WTC11 (cell line): ENCODE measurements around the gene ZNF236. TPM values are rescaled to one million over a fixed set of nuclear protein-coding genes. Genes with fewer than 3 reads are reported as not detected.

Experiments
- ATAC-seq: fragments of 200-7000 bp; cut with Tn5 transposase; 2 replicates; pipeline ENCODE4 v1.10.0; 2021; ENCODE audit warnings: mild to moderate bottlenecking, moderate library complexity
- CTCF ChIA-PET: fragments of 300-600 bp; sonication (Branson Sonifier 250); formaldehyde crosslinking; loops from one replicate; lab custom pipeline; 2021; ENCODE audit warnings: antibody characterized with exemption; lab: Charles Lee
- POLR2A ChIA-PET: fragments of 350-600 bp; sonication (Branson Sonifier 250); formaldehyde crosslinking; loops from one replicate; lab custom pipeline; 2021; ENCODE audit warnings: antibody characterized with exemption; lab: Charles Lee
- DNase-seq: peaks from one replicate; pipeline ENCODE4 v3.0.0; 2021; ENCODE audit warnings: low spot score
- H3K27ac Mint-ChIP-seq: 2 replicates; pipeline ENCODE4 v1.8.0; 2021; ENCODE audit warnings: mixed read lengths
- H3K27me3 Mint-ChIP-seq: 2 replicates; pipeline ENCODE4 v1.8.0; 2021; ENCODE audit warnings: low read depth, mild to moderate bottlenecking, moderate library complexity, mixed read lengths
- H3K36me3 Mint-ChIP-seq: 2 replicates; pipeline ENCODE4 v1.8.0; 2021; ENCODE audit warnings: mixed read lengths
- H3K4me1 Mint-ChIP-seq: 2 replicates; pipeline ENCODE4 v1.8.0; 2022; ENCODE audit warnings: mixed read lengths
- H3K4me3 Mint-ChIP-seq: 2 replicates; pipeline ENCODE4 v1.8.0; 2021; ENCODE audit warnings: mild to moderate bottlenecking, moderate library complexity, mixed read lengths
- H3K9me3 Mint-ChIP-seq: 2 replicates; pipeline ENCODE4 v1.8.0; 2021; ENCODE audit warnings: mixed read lengths
- ESRRA ChIP-seq: sonication (generic); formaldehyde crosslinking; IDR thresholded peaks from 2 replicates; pipeline ENCODE4 v1.8.1; 2022; ENCODE audit warnings: mild to moderate bottlenecking, missing genetic modification reagents, borderline replicate concordance
- ETV6 ChIP-seq: sonication (generic); formaldehyde crosslinking; IDR thresholded peaks from 2 replicates; pipeline ENCODE4 v1.8.1; 2022; ENCODE audit warnings: mild to moderate bottlenecking, missing genetic modification reagents
- FOXK1 ChIP-seq: sonication (generic); formaldehyde crosslinking; IDR thresholded peaks from 2 replicates; pipeline ENCODE4 v1.8.0; 2022; ENCODE audit warnings: mild to moderate bottlenecking, moderate library complexity, missing genetic modification reagents
- GABPB1 ChIP-seq: sonication (generic); formaldehyde crosslinking; IDR thresholded peaks from 2 replicates; pipeline ENCODE4 v1.8.1; 2023; ENCODE audit warnings: mild to moderate bottlenecking, missing genetic modification reagents
- GRHL2 ChIP-seq: fragments of 250-450 bp; sonication (Bioruptor Pico); IDR thresholded peaks from 2 replicates; pipeline ENCODE4 v1.8.0; 2022; ENCODE audit warnings: mild to moderate bottlenecking, moderate library complexity; ENCODE audit not compliant: insufficient replicate concordance, severe bottlenecking
- MXD4 ChIP-seq: fragments of 250-450 bp; sonication (Bioruptor Pico); IDR thresholded peaks from 2 replicates; pipeline ENCODE4 v1.8.0; 2021; ENCODE audit warnings: mild to moderate bottlenecking, moderate library complexity, borderline replicate concordance
- MYBL2 ChIP-seq: sonication (generic); formaldehyde crosslinking; IDR thresholded peaks from 2 replicates; pipeline ENCODE4 v1.8.1; 2023; ENCODE audit warnings: mild to moderate bottlenecking, moderate library complexity, missing genetic modification reagents
- NFATC4 ChIP-seq: fragments of 250-450 bp; sonication (Bioruptor Pico); IDR thresholded peaks from 2 replicates; pipeline ENCODE4 v1.9.0; 2021; ENCODE audit warnings: mild to moderate bottlenecking
- NR3C1 ChIP-seq: sonication (generic); formaldehyde crosslinking; conservative IDR thresholded peaks from 2 replicates; pipeline ENCODE4 v1.8.1; 2023; ENCODE audit warnings: low read depth, mild to moderate bottlenecking, missing genetic modification reagents
- PRRX2 ChIP-seq: fragments of 250-450 bp; sonication (Bioruptor Pico); IDR thresholded peaks from 2 replicates; pipeline ENCODE4 v1.8.0; 2021; ENCODE audit warnings: mild to moderate bottlenecking
- SOX15 ChIP-seq: fragments of 250-450 bp; sonication (Bioruptor Pico); IDR thresholded peaks from 2 replicates; pipeline ENCODE4 v1.9.0; 2021; ENCODE audit warnings: mild to moderate bottlenecking
- TEAD4 ChIP-seq: sonication (generic); formaldehyde crosslinking; IDR thresholded peaks from 2 replicates; pipeline ENCODE4 v1.8.0; 2022; ENCODE audit warnings: mild to moderate bottlenecking, missing genetic modification reagents
- ZBTB21 ChIP-seq: sonication (generic); formaldehyde crosslinking; IDR thresholded peaks from 2 replicates; pipeline ENCODE4 v1.8.1; 2023; ENCODE audit warnings: mild to moderate bottlenecking, missing genetic modification reagents, borderline replicate concordance
- ZNF219 ChIP-seq: sonication (generic); formaldehyde crosslinking; IDR thresholded peaks from 2 replicates; pipeline ENCODE4 v1.8.0; 2023; ENCODE audit warnings: missing genetic modification reagents, mild to moderate bottlenecking, borderline replicate concordance
- ZNF232 ChIP-seq: sonication (generic); formaldehyde crosslinking; IDR thresholded peaks from 2 replicates; pipeline ENCODE4 v1.8.0; 2022; ENCODE audit warnings: mild to moderate bottlenecking, missing genetic modification reagents
- ZNF396 ChIP-seq: fragments of 250-450 bp; sonication (Bioruptor Pico); IDR thresholded peaks from 2 replicates; pipeline ENCODE4 v1.8.0; 2021; ENCODE audit warnings: mild to moderate bottlenecking, moderate library complexity, borderline replicate concordance
- total RNA-seq: library from RNA; stranded (reverse); gene quantifications from 3 replicates; pipeline ENCODE4 v1.2.3, GENCODE V29; 2021
- TF ChIP-seq, protein P1 (sequence below): sonication (generic); formaldehyde crosslinking; IDR thresholded peaks from 2 replicates; pipeline ENCODE4 v1.8.1; 2023; ENCODE audit warnings: mild to moderate bottlenecking, missing genetic modification reagents, borderline replicate concordance
- TF ChIP-seq, protein P2 (sequence below): fragments of 250-450 bp; sonication (Bioruptor Pico); IDR thresholded peaks from 2 replicates; pipeline ENCODE4 v2.1.2; 2022; ENCODE audit warnings: mild to moderate bottlenecking, moderate library complexity
- TF ChIP-seq, protein P3 (sequence below): sonication (generic); formaldehyde crosslinking; IDR thresholded peaks from 2 replicates; pipeline ENCODE4 v1.8.1; 2023; ENCODE audit warnings: mild to moderate bottlenecking, missing genetic modification reagents
- TF ChIP-seq, protein P4 (sequence below): sonication (generic); formaldehyde crosslinking; IDR thresholded peaks from 2 replicates; pipeline ENCODE4 v1.8.0; 2022; ENCODE audit warnings: mild to moderate bottlenecking, missing genetic modification reagents
- TF ChIP-seq, protein P5 (sequence below): sonication (generic); formaldehyde crosslinking; IDR thresholded peaks from 2 replicates; pipeline ENCODE4 v1.8.1; 2022; ENCODE audit warnings: mild to moderate bottlenecking, missing genetic modification reagents, moderate library complexity, borderline replicate concordance
- TF ChIP-seq, protein P6 (sequence below): sonication (generic); formaldehyde crosslinking; IDR thresholded peaks from 2 replicates; pipeline ENCODE4 v1.8.1; 2022; ENCODE audit warnings: low read depth, mild to moderate bottlenecking, moderate library complexity, missing genetic modification reagents, borderline replicate concordance
- TF ChIP-seq, protein P7 (sequence below): sonication (generic); formaldehyde crosslinking; IDR thresholded peaks from 2 replicates; pipeline ENCODE4 v1.8.1; 2023; ENCODE audit warnings: mild to moderate bottlenecking, missing genetic modification reagents

ZNF236 gene
- total RNA-seq, 1 experiment from 2014 or later, result 19.9 TPM

DNA sequence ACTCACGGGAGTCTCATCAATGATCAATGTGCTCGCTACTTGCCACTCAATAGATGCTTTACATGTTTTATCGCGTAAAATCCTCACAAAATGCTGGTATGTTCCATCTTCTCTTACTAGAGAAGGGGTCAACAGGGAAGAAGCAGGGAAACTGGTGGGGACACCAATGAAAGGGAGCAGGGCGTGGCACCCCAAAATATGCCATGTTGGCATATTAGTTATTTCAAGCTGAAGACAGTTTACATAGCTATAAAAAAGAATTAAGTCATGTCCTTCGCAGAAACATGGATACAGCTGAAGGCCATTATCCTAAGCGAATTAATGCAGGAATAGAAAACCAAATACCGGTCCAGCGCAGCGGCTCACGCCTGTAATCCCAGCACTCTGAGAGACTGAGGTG is 8.1 kb upstream of the ZNF236 start:
- TF ChIP-seq, protein P1, sequence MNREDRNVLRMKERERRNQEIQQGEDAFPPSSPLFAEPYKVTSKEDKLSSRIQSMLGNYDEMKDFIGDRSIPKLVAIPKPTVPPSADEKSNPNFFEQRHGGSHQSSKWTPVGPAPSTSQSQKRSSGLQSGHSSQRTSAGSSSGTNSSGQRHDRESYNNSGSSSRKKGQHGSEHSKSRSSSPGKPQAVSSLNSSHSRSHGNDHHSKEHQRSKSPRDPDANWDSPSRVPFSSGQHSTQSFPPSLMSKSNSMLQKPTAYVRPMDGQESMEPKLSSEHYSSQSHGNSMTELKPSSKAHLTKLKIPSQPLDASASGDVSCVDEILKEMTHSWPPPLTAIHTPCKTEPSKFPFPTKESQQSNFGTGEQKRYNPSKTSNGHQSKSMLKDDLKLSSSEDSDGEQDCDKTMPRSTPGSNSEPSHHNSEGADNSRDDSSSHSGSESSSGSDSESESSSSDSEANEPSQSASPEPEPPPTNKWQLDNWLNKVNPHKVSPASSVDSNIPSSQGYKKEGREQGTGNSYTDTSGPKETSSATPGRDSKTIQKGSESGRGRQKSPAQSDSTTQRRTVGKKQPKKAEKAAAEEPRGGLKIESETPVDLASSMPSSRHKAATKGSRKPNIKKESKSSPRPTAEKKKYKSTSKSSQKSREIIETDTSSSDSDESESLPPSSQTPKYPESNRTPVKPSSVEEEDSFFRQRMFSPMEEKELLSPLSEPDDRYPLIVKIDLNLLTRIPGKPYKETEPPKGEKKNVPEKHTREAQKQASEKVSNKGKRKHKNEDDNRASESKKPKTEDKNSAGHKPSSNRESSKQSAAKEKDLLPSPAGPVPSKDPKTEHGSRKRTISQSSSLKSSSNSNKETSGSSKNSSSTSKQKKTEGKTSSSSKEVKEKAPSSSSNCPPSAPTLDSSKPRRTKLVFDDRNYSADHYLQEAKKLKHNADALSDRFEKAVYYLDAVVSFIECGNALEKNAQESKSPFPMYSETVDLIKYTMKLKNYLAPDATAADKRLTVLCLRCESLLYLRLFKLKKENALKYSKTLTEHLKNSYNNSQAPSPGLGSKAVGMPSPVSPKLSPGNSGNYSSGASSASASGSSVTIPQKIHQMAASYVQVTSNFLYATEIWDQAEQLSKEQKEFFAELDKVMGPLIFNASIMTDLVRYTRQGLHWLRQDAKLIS (CRISPR knock-in tag), result no peak
- TF ChIP-seq NFATC4 (no peak), TEAD4 (CRISPR knock-in tag) (no peak), ETV6 (CRISPR knock-in tag) (no peak), PRRX2 (no peak), MYBL2 (CRISPR knock-in tag) (no peak), FOXK1 (CRISPR knock-in tag) (no peak), ZNF219 (CRISPR knock-in tag) (no peak), GABPB1 (CRISPR knock-in tag) (no peak), MXD4 (CRISPR knock-in tag) (no peak)
- TF ChIP-seq, protein P2, sequence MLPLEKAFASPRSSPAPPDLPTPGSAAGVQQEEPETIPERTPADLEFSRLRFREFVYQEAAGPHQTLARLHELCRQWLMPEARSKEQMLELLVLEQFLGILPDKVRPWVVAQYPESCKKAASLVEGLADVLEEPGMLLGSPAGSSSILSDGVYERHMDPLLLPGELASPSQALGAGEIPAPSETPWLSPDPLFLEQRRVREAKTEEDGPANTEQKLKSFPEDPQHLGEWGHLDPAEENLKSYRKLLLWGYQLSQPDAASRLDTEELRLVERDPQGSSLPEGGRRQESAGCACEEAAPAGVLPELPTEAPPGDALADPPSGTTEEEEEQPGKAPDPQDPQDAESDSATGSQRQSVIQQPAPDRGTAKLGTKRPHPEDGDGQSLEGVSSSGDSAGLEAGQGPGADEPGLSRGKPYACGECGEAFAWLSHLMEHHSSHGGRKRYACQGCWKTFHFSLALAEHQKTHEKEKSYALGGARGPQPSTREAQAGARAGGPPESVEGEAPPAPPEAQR (CRISPR knock-in tag), result no peak
- TF ChIP-seq, protein P3, sequence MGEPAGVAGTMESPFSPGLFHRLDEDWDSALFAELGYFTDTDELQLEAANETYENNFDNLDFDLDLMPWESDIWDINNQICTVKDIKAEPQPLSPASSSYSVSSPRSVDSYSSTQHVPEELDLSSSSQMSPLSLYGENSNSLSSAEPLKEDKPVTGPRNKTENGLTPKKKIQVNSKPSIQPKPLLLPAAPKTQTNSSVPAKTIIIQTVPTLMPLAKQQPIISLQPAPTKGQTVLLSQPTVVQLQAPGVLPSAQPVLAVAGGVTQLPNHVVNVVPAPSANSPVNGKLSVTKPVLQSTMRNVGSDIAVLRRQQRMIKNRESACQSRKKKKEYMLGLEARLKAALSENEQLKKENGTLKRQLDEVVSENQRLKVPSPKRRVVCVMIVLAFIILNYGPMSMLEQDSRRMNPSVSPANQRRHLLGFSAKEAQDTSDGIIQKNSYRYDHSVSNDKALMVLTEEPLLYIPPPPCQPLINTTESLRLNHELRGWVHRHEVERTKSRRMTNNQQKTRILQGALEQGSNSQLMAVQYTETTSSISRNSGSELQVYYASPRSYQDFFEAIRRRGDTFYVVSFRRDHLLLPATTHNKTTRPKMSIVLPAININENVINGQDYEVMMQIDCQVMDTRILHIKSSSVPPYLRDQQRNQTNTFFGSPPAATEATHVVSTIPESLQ (CRISPR knock-in tag), result no peak
- TF ChIP-seq, protein P4, sequence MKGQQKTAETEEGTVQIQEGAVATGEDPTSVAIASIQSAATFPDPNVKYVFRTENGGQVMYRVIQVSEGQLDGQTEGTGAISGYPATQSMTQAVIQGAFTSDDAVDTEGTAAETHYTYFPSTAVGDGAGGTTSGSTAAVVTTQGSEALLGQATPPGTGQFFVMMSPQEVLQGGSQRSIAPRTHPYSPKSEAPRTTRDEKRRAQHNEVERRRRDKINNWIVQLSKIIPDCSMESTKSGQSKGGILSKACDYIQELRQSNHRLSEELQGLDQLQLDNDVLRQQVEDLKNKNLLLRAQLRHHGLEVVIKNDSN (CRISPR knock-in tag), result no peak
- TF ChIP-seq, protein P5, sequence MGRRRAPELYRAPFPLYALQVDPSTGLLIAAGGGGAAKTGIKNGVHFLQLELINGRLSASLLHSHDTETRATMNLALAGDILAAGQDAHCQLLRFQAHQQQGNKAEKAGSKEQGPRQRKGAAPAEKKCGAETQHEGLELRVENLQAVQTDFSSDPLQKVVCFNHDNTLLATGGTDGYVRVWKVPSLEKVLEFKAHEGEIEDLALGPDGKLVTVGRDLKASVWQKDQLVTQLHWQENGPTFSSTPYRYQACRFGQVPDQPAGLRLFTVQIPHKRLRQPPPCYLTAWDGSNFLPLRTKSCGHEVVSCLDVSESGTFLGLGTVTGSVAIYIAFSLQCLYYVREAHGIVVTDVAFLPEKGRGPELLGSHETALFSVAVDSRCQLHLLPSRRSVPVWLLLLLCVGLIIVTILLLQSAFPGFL, result no peak
- TF ChIP-seq, protein P6, sequence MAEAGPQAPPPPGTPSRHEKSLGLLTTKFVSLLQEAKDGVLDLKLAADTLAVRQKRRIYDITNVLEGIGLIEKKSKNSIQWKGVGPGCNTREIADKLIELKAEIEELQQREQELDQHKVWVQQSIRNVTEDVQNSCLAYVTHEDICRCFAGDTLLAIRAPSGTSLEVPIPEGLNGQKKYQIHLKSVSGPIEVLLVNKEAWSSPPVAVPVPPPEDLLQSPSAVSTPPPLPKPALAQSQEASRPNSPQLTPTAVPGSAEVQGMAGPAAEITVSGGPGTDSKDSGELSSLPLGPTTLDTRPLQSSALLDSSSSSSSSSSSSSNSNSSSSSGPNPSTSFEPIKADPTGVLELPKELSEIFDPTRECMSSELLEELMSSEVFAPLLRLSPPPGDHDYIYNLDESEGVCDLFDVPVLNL (CRISPR knock-in tag), result no peak
- Mint-ChIP-seq H3K27ac (no peak overlapping the region), H3K27me3 (no peaks in the 10 kb centered on the region), H3K4me3 (no peak overlapping the region), H3K4me1 (peaks cover 8% of the 10 kb centered on the region; the same call in 1 of the 2 replicates), H3K36me3 (no peaks in the 10 kb centered on the region; the same call in 1 of the 2 replicates), H3K9me3 (no peaks in the 10 kb centered on the region)
- ATAC-seq, result no peak
- POLR2A ChIA-PET, result no interaction called here
- CTCF ChIA-PET, result interaction anchor here (0.9 kb wide), 1 partner anchor 60 kb away, joined by 3 read pairs; no protein-coding TSS in a partner anchor
- DNase-seq, result no peak

DNA sequence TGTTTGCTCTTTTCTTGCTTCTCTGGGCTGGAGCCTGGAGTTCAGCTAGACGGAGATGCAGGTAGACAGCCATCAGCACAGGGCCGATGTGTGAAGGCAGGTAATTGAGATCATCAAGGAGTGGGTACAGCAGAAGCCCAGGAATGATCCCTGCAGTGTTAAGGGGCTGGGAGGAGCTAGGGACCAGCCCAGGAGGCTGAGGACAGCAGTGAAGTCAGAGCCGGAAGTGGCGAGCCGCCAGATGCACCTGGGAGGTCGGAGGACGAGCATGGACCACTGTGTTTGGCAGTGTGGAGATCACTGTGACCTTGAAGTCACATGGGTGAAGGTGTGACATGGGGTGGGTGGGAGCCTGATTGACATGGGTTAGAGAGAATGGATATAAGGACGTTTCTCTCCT is 6.2 kb upstream of the ZNF236 start:
- Mint-ChIP-seq H3K4me3 (no peak overlapping the region), H3K27me3 (no peaks in the 10 kb centered on the region), H3K4me1 (peaks cover 17% of the 10 kb centered on the region), H3K9me3 (no peaks in the 10 kb centered on the region), H3K36me3 (peaks cover 5% of the 10 kb centered on the region), H3K27ac (peak overlapping the region; percentile 67)
- CTCF ChIA-PET, result interaction anchor here (1.2 to 1.5 kb wide), 2 partner anchors 13 to 14 kb away, joined by 4 to 6 read pairs; no protein-coding TSS in a partner anchor
- DNase-seq, result no peak
- POLR2A ChIA-PET, result no interaction called here
- ATAC-seq, result peak; percentile 55
- TF ChIP-seq SOX15 (no peak), NR3C1 (CRISPR knock-in tag) (no peak), ESRRA (CRISPR knock-in tag) (no peak), ZNF396 (no peak), GRHL2 (CRISPR knock-in tag) (no peak), ZNF232 (CRISPR knock-in tag) (no peak), ZBTB21 (CRISPR knock-in tag) (no peak), MYBL2 (CRISPR knock-in tag) (no peak)
- TF ChIP-seq, protein P7, sequence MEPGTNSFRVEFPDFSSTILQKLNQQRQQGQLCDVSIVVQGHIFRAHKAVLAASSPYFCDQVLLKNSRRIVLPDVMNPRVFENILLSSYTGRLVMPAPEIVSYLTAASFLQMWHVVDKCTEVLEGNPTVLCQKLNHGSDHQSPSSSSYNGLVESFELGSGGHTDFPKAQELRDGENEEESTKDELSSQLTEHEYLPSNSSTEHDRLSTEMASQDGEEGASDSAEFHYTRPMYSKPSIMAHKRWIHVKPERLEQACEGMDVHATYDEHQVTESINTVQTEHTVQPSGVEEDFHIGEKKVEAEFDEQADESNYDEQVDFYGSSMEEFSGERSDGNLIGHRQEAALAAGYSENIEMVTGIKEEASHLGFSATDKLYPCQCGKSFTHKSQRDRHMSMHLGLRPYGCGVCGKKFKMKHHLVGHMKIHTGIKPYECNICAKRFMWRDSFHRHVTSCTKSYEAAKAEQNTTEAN (CRISPR knock-in tag), result no peak
- TF ChIP-seq, protein P6 (CRISPR knock-in tag), result no peak
